NCI-H1694 treated with DMSO at 0.1 percent for 48 hours (cell line): ENCODE data around the gene KRTAP5-11.
"Not testable (repeated sequence)": the region's sequence is repeated elsewhere in the genome, so short reads cannot be mapped to it uniquely, and the experiment has no call there.

Experiments used
- DNase-seq: peaks from one replicate; lab custom pipeline; 2025; lab: John Stamatoyannopoulos, UW

The KRTAP5-11 gene

DNA sequence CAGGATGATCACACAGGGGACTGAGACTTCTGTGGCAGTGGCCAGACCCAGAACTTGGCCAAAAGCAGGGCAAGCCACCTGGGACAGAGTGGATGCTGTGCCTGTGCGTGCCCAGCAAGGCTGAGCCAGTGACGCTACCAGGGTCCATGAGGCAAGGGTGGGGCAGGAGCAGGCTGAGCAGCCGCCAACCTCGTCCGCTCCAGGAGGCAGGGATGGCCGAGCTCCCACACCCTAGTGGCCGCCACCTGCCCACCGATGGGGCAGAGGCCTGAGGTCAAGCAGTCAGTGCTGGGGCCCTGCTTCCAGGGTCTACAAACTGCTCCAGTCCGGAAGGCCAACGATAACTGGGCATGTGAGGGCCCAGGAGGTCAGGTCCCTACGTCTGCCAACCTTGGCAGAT is 27.2 kb downstream of the KRTAP5-11 start:
- no peak for DNase-seq

- DNase-seq: no peak
Observed at GRCh38 chr11:71554996-71555395, 27.7 kb downstream of the KRTAP5-11 start.

DNA sequence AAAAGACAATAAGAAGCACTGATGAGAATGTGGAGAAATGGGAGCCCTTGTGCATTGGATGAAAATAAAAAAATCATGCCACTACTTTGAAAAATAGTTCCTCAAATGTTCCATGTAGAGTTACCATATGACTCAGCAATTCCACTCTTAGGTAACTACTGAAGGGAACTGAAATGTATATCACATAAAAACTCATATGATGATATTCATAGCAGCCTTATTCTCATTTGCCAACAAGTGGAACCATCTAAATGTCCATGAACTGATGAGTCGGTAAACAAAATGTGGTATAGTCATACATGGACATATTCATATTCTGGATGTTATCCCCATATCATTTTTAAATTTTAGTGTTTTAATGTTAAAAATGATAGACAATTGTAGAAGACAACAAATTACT is 31.0 kb downstream of the KRTAP5-11 start:
- DNase-seq: no peak

DNA sequence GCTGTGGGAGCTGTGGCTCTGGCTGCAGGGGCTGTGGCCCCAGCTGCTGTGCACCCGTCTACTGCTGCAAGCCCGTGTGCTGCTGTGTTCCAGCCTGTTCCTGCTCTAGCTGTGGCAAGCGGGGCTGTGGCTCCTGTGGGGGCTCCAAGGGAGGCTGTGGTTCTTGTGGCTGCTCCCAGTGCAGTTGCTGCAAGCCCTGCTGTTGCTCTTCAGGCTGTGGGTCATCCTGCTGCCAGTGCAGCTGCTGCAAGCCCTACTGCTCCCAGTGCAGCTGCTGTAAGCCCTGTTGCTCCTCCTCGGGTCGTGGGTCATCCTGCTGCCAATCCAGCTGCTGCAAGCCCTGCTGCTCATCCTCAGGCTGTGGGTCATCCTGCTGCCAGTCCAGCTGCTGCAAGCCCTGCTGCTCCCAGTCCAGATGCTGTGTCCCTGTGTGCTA is 33.9 kb downstream of the KRTAP5-11 start:
- no peak for DNase-seq

DNA sequence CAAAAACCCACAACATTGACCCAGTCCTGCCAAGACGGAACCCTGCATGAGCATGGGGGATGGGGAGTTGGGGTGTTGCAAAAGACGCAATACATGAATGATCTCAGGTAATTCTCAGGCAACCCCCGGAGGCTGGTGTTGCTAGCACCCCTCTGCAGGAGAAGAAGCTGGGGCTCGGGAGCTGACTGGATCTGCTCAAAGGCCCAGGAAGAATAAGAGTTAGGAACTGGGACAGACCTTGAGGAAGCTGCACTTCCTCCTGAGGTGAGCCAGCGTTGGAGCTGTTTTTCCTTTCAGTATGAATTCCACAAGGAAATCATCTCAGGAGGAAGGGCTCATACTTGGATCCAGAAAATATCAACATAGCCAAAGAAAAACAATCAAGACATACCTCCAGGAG is 34.6 kb downstream of the KRTAP5-11 start, which contains the start of gene KRTAP5-9:
KRTAP5-9 (plus strand) TSS at position 301 of the 400 bp plus-strand sequence. CDS start 238 bp downstream, outside the sequence.
- DNase-seq: no peak

- DNase-seq: no peak
Observed at GRCh38 chr11:71545405-71545966, 37.2 kb downstream of the KRTAP5-11 start.

- no peak for DNase-seq
Observed at GRCh38 chr11:71544525-71545214, 38.0 kb downstream of the KRTAP5-11 start.

GRCh38 chr11:71543866-71544265 is 38.8 kb downstream of the KRTAP5-11 start:
- no peak for DNase-seq

DNA sequence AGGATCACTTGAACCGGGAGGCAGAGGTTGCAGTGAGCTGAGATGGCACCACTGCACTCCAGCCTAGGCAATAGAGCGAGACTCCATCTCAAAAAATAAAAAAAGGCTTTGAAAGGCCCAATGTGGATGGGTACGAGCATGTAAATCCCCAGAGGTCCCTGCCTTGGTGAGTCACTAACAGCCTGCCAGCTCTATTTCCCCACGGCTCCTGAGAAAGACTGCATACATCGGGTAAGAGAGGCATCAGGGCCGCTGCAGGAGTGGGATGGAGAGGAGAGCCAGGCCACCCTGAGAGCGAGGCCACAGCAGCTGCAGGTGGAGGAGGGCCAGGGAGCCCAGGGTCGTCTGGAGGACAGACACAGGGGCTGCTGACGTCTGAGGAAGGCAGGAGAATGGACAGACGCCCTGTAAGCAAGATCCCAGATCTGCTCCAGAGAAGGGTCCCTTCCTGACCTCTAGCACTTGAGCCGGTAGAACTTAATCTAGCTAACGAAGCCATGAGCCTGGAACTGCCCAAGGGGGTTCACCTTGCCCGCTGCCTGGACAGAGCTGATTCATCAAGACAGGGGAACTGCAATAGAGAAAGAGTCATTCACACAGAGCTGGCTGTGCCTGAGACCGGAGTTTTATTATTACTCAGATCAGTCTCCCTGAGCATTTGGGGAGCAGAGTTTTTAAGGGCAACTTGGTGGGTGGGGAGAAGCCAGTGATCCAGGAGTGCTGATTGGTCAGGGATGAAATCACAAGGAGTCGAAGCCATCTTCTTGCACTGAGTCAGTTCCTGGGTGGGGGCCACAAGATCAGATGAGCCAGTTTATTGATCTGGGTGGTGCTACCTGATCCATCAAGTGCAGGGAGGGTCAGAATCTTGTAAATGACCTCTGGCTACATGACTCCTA is 39.5 kb downstream of the KRTAP5-11 start:
- DNase-seq: no peak

- DNase-seq: no peak
Observed at GRCh38 chr11:71542382-71542781, 40.3 kb downstream of the KRTAP5-11 start.

DNA sequence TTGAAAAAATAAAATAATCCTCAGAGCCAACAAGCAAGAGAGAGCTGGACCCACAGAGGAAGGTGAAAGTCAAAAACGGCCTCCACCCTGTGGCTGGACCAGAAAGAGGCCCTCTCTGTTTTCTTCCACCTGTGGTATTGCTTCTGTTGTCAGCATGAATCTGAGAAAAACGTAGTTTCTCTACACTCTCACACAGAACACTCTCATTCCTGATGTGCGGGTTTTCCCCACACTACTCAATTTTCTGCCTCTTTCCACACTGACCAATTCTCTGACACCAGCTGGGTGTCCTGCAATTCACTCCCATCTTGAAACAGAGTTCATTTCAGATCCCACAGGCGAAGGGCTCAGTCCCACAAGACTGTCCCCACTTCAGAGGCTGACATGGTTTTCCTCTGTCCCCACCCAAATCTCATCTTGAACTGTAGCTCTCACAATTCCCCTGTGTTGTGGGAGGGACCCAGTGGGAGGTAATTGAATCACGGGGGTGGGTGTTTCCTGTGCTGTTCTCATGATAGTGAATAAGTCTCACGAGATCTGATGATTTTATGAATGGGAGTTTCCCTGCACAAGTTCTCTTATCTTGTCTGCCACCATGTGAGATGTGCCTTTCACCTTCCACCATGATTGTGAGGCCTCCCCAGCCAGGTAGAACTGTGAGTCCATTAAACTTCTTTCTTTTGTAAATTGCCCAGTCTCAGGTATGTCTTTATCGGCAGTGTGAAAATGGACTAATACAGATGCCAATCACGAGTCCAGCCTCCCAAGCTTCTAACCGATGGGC is 42.0 kb downstream of the KRTAP5-11 start:
- DNase-seq: not testable (repeated sequence)

GRCh38 chr11:71539971-71540370 is 42.7 kb downstream of the KRTAP5-11 start:
- not testable (repeated sequence) for DNase-seq

DNA sequence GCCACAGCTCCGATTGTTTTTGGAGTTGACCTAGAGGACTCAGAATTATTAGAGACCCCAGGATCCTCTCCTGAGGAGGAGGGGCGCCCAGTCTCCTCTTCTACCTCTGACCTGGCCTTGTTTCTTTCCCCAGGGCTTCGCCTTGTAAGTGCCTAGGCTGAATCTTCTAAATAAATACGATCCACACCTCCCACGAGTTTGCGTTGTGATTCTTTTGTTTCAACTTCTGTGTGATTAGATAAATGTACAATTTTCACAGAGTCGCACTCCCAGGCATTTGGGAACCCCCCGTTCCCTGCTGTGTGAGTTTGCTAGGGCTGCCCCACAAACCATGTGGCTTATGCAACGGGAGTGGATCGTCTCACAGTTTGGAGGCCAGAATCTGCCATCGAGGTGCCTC is 43.7 kb downstream of the KRTAP5-11 start:
- DNase-seq: no peak

GRCh38 chr11:71538666-71538990 is 44.0 kb downstream of the KRTAP5-11 start:
- no peak for DNase-seq

DNA sequence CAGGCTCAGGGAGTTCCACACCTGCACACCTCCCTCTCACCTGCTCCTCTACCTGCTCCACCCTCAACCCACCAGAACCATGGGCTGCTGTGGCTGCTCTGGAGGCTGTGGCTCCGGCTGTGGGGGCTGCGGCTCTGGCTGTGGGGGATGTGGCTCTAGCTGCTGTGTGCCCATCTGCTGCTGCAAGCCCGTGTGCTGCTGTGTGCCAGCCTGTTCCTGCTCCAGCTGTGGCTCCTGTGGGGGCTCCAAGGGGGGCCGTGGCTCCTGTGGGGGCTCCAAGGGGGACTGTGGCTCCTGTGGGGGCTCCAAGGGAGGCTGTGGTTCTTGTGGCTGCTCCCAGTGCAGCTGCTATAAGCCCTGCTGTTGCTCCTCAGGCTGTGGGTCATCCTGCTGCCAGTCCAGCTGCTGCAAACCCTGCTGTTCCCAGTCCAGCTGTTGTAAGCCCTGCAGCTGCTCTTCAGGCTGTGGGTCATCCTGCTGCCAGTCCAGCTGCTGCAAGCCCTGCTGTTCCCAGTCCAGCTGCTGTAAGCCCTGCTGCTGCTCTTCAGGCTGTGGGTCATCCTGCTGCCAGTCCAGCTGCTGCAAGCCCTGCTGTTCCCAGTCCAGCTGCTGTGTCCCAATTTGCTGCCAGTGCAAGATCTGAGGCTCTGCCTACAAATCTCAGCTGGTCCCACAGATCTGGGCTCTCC is 44.6 kb downstream of the KRTAP5-11 start, which contains the start of gene KRTAP5-8:
KRTAP5-8 (plus strand) TSS at position 49 of the 689 bp plus-strand sequence; CDS start at position 80, 31 bp downstream.
- DNase-seq: not testable (repeated sequence)

- no peak for DNase-seq
Observed at GRCh38 chr11:71537537-71537936, 45.1 kb downstream of the KRTAP5-11 start.

DNA sequence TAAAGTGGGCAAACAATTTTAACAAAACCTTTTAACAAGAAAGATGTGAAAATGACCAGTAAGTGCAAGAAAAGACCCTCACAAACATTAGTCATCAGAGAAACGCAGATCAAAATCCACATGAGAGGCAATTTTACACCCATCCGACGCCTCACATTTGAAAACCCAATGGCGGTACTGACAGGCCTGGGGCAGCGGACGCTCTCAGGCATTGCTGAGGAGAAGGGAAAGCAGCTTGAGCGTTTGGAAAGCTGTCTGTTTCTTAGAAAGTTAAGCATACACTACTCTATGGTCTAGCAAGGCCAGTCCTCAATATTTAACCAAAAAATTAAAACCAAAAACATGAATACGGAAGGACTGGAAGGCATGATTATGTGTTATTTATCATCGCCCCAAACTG is 46.9 kb downstream of the KRTAP5-11 start:
- DNase-seq: no peak

DNA sequence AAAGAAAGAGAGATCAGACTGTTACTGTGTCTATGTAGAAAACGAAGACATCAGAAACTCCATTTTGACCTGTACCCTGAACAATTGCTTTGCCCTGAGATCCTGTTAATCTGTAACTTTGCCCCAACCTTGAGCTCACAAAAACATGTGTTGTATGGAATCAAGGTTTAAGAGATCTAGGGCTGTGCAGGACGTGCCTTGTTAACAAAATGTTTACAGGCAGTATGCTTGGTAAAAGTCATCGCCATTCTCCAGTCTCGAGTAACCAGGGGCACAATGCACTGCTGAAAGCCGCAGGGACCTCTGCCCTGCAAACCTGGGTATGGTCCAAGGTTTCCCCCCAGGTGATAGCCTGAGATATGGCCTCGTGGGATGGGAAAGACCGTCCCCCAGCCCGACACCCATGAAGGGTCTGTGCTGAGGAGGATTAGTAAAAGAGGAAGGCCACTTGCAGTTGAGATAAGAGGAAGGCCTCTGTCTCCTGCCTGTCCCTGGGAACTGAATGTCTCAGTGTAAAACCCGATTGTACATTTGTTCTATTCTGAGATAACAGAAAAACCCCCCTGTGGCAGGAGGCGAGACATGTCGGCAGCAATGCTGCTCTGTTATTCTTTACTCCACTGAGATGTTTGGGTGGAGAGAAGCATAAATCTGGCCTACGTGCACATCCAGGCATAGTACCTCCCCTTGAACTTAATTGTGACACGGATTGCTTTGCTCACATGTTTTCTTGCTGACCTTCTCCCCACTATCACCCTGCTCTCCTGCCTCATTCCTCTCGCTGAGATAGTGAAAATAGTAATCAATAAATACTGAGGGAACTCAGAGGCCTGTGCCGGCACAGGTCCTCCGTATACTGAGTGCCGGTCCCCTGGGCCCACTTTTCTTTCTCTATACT is 47.7 kb downstream of the KRTAP5-11 start:
- DNase-seq: not testable (repeated sequence)

- no peak for DNase-seq
Observed at GRCh38 chr11:71532036-71532610, 50.6 kb downstream of the KRTAP5-11 start.
